GM23338 (cell line): Measurements from ENCODE around the gene RSAD1. TPM values are rescaled to one million over a fixed set of nuclear protein-coding genes. Genes with fewer than 3 reads are reported as not detected.

ENCODE experiments used
- ATAC-seq: fragments of 200-7000 bp; cut with Tn5 transposase; 3 replicates; pipeline ENCODE4 v1.9.1; 2020
- DNase-seq: peaks from one replicate; pipeline ENCODE4 v3.0.0-alpha.2; 2015; ENCODE audit warnings: low spot score
- H2AFZ ChIP-seq: fragments of 200-600 bp; sonication (generic); 2 replicates; pipeline ENCODE4 v1.8.0; 2016; ENCODE audit warnings: antibody characterized with exemption, mild to moderate bottlenecking, moderate library complexity
- H3F3A ChIP-seq: fragments of 200-600 bp; sonication (generic); replicated peaks from 2 replicates; pipeline ENCODE4 v1.8.0; 2017; ENCODE audit warnings: antibody characterized with exemption, mixed run types, low read depth
- H3K27ac ChIP-seq: fragments of 200-600 bp; sonication (generic); 2 replicates; pipeline ENCODE4 v1.6.1; 2016; ENCODE audit warnings: low read depth
- H3K27me3 ChIP-seq: fragments of 200-600 bp; sonication (generic); 2 replicates; pipeline ENCODE4 v1.8.0; 2016; ENCODE audit warnings: mild to moderate bottlenecking, mixed run types, moderate library complexity; ENCODE audit not compliant: insufficient read depth
- H3K36me3 ChIP-seq: fragments of 200-600 bp; sonication (generic); 2 replicates; pipeline ENCODE4 v1.8.0; 2016; ENCODE audit warnings: mild to moderate bottlenecking; ENCODE audit not compliant: insufficient read depth
- H3K4me1 ChIP-seq: fragments of 200-600 bp; sonication (generic); 2 replicates; pipeline ENCODE4 v1.8.0; 2016; ENCODE audit warnings: mild to moderate bottlenecking, moderate library complexity; ENCODE audit not compliant: insufficient read depth
- H3K4me2 ChIP-seq: fragments of 200-600 bp; sonication (generic); 2 replicates; pipeline ENCODE4 v1.7.1; 2017; ENCODE audit warnings: mixed run types
- H3K4me3 ChIP-seq: fragments of 200-600 bp; sonication (generic); 2 replicates; pipeline ENCODE4 v1.6.1; 2016; ENCODE audit warnings: mixed run types
- H3K79me2 ChIP-seq: fragments of 200-600 bp; sonication (generic); replicated peaks from 2 replicates; pipeline ENCODE4 v1.8.0; 2017; ENCODE audit warnings: mild to moderate bottlenecking; ENCODE audit not compliant: insufficient read depth
- H3K9me2 ChIP-seq: fragments of 200-600 bp; sonication (generic); 2 replicates; pipeline ENCODE4 v1.8.0; 2017; ENCODE audit not compliant: insufficient read depth
- H4K20me1 ChIP-seq: fragments of 200-600 bp; sonication (generic); replicated peaks from 2 replicates; pipeline ENCODE4 v1.8.0; 2017; ENCODE audit warnings: mild to moderate bottlenecking; ENCODE audit not compliant: insufficient read depth
- H3K27ac Mint-ChIP-seq: 2 replicates; pipeline ENCODE4 v1.8.0; 2020; ENCODE audit warnings: inconsistent platforms, mild to moderate bottlenecking, moderate library complexity, mixed read lengths
- H3K27me3 Mint-ChIP-seq: 3 replicates; pipeline ENCODE4 v1.8.0; 2022; ENCODE audit warnings: low read depth, mild to moderate bottlenecking, moderate library complexity, mixed read lengths, inconsistent platforms; ENCODE audit not compliant: insufficient read depth, poor library complexity
- H3K36me3 Mint-ChIP-seq: 3 replicates; pipeline ENCODE4 v1.8.0; 2021; ENCODE audit warnings: low read depth, mild to moderate bottlenecking, inconsistent platforms, moderate library complexity, mixed read lengths
- H3K4me1 Mint-ChIP-seq: 3 replicates; pipeline ENCODE4 v1.8.0; 2020; ENCODE audit warnings: mild to moderate bottlenecking, inconsistent platforms, mixed read lengths
- H3K4me3 Mint-ChIP-seq: 3 replicates; pipeline ENCODE4 v1.8.0; 2021; ENCODE audit warnings: moderate library complexity, mild to moderate bottlenecking, inconsistent platforms, mixed read lengths
- H3K9me3 Mint-ChIP-seq: 3 replicates; pipeline ENCODE4 v1.8.0; 2020; ENCODE audit warnings: moderate library complexity, mild to moderate bottlenecking, inconsistent platforms, mixed read lengths
- CTCF ChIP-seq, 2 experiments: fragments of 200-600 bp in 1 of 2; sonication (generic) in 1 of 2; conservative IDR thresholded peaks; 2 replicates each; pipeline versions ENCODE4 v1.5.1 to v1.6.1; 2016 to 2017; ENCODE audit warnings: antibody characterized with exemption in 2 of 2, low read depth in 2 of 2, mild to moderate bottlenecking in 2 of 2, moderate library complexity in 1 of 2
- ETS1 ChIP-seq: IDR thresholded peaks from 2 replicates; pipeline ENCODE4 v1.6.1; 2016; ENCODE audit warnings: antibody characterized with exemption
- JUNB ChIP-seq: IDR thresholded peaks from one replicate; pipeline ENCODE4 v1.6.1; 2016; ENCODE audit warnings: antibody characterized with exemption; ENCODE audit not compliant: unreplicated experiment
- POLR2AphosphoS5 ChIP-seq: IDR thresholded peaks from 2 replicates; pipeline ENCODE4 v1.6.1; 2016; ENCODE audit warnings: antibody characterized with exemption, low read depth
- REST ChIP-seq: IDR thresholded peaks from one replicate; pipeline ENCODE4 v1.6.1; 2018; ENCODE audit warnings: antibody characterized with exemption; ENCODE audit not compliant: unreplicated experiment
- STAT1 ChIP-seq: IDR thresholded peaks from one replicate; pipeline ENCODE4 v1.6.1; 2016; ENCODE audit warnings: antibody characterized with exemption; ENCODE audit not compliant: unreplicated experiment
- ZNF114 ChIP-seq: fragments of 250-450 bp; sonication (Bioruptor Pico); IDR thresholded peaks from 2 replicates; pipeline ENCODE4 v1.5.0; 2020; ENCODE audit warnings: mild to moderate bottlenecking, moderate library complexity
- ZNF331 ChIP-seq: fragments of 250-450 bp; sonication (Bioruptor Pico); IDR thresholded peaks from 2 replicates; pipeline ENCODE4 v1.5.0; 2020; ENCODE audit warnings: low read depth, mild to moderate bottlenecking, moderate library complexity
- ZNF462 ChIP-seq: fragments of 250-450 bp; sonication (Bioruptor Pico); IDR thresholded peaks from 2 replicates; pipeline ENCODE4 v1.5.0; 2020; ENCODE audit warnings: mild to moderate bottlenecking, moderate library complexity
- polyA plus RNA-seq: library from polyadenylated mRNA; unstranded; fragments of >200 nt; fragmentation: Nextera tagmentation; extraction: Ambion mirVana; gene quantifications from 2 replicates; pipeline ENCODE4 v1.2.1, GENCODE V29; 2016
- total RNA-seq: library from RNA; depleted of rRNA; stranded (reverse); fragments of >200 nt; shearing (Covaris generic); gene quantifications from 2 replicates; pipeline ENCODE4 v1.2.3, GENCODE V29; 2014

The RSAD1 gene
- total and polyA plus RNA-seq, 2 experiments from 2014 or later, result 18.4 to 28.7 TPM

- H3K4me2 ChIP-seq, result no peak overlapping the region
- no peak overlapping the region for H2AFZ ChIP-seq
- Mint-ChIP-seq H3K4me3 (no peak overlapping the region), H3K9me3 (no peaks in the 10 kb centered on the region; the same call in 2 of the 3 replicates), H3K36me3 (no peaks in the 10 kb centered on the region; the same call in 2 of the 3 replicates), H3K27ac (no peak overlapping the region), H3K4me1 (peaks cover 13% of the 10 kb centered on the region), H3K27me3 (peaks cover 21% of the 10 kb centered on the region)
- no peak overlapping the region for H3K4me3 ChIP-seq
- ATAC-seq (no peak), DNase-seq (no peak)
- H3F3A ChIP-seq, result no peaks in the 10 kb centered on the region
- no peaks in the 10 kb centered on the region for H3K79me2 ChIP-seq
- peaks cover 23% of the 10 kb centered on the region for H3K27me3 ChIP-seq
- H4K20me1 ChIP-seq, result no peaks in the 10 kb centered on the region
- H3K36me3 ChIP-seq, result no peaks in the 10 kb centered on the region
- H3K27ac ChIP-seq, result no peak overlapping the region
- TF ChIP-seq POLR2AphosphoS5 (no peak), CTCF (conservative IDR thresholded peaks at IDR 0.05; ENCODE audit: low read depth in 2 of 2) (no peak), ETS1 (no peak), ZNF114 (no peak), JUNB (no peak), STAT1 (no peak)
- peaks cover 5% of the 10 kb centered on the region; the same call in 1 of the 2 replicates for H3K4me1 ChIP-seq
- no peaks in the 10 kb centered on the region for H3K9me2 ChIP-seq
Observed at GRCh38 chr17:50464121-50464520, 14.5 kb upstream of the RSAD1 start.

- no peak for DNase-seq
Observed at GRCh38 chr17:50464736-50465135, 13.9 kb upstream of the RSAD1 start.

More at GRCh38 chr17:50464736-50465135, 13.9 kb upstream of the RSAD1 start:
- no peaks in the 10 kb centered on the region; the same call in 2 of the 3 replicates for H3K36me3 Mint-ChIP-seq
- H3K27me3 Mint-ChIP-seq, result peaks cover 23% of the 10 kb centered on the region
- TF ChIP-seq ZNF114 (no peak), ZNF331 (CRISPR knock-in tag) (no peak), POLR2AphosphoS5 (no peak), ZNF462 (CRISPR knock-in tag) (no peak), STAT1 (no peak), REST (no peak), JUNB (no peak)
- H3K9me3 Mint-ChIP-seq, result no peaks in the 10 kb centered on the region; the same call in 2 of the 3 replicates
- ATAC-seq, result no peak
- Histone ChIP-seq H3K4me1 (peaks cover 7% of the 10 kb centered on the region; the same call in 1 of the 2 replicates), H3K36me3 (no peaks in the 10 kb centered on the region), H3F3A (0 out of 2 replicates have a peak, but pooled peaks cover 1% of the 10 kb centered on the region), H2AFZ (no peak overlapping the region), H3K4me3 (no peak overlapping the region), H3K27ac (no peak overlapping the region), H3K9me2 (no peaks in the 10 kb centered on the region), H3K4me2 (no peak overlapping the region), H3K27me3 (peaks cover 29% of the 10 kb centered on the region), H3K79me2 (no peaks in the 10 kb centered on the region), H4K20me1 (no peaks in the 10 kb centered on the region)
- no peak overlapping the region for H3K27ac Mint-ChIP-seq
- H3K4me3 Mint-ChIP-seq, result no peak overlapping the region
- peaks cover 13% of the 10 kb centered on the region for H3K4me1 Mint-ChIP-seq
